ENCODE measurements around the gene HPGDS.
A peak's percentile ranks its signal among the peaks of the same experiment; 100 is the strongest.
"Not testable (repeated sequence)": the region's sequence is repeated elsewhere in the genome, so short reads cannot be mapped to it uniquely, and the experiment has no call there.

HPGDS gene

GRCh38 chr4:94357624-94358023, 15.0 kb upstream of the HPGDS start:
- FAIRE-seq: no peak
- DNase-seq (ENCODE audit: low spot score): no peak

- no peak for DNase-seq (ENCODE audit: low spot score)
- no peak for FAIRE-seq
Observed at GRCh38 chr4:94356444-94356843, 13.8 kb upstream of the HPGDS start.

GRCh38 chr4:94354474-94354896, 11.8 kb upstream of the HPGDS start:
- FAIRE-seq: no peak
- DNase-seq (ENCODE audit: low spot score): no peak

GRCh38 chr4:94352996-94353395, 10.4 kb upstream of the HPGDS start:
- DNase-seq (ENCODE audit: low spot score) (no peak), FAIRE-seq (no peak)

GRCh38 chr4:94352163-94352562, 9.5 kb upstream of the HPGDS start:
- FAIRE-seq: no peak
- DNase-seq (ENCODE audit: low spot score): no peak

- DNase-seq (ENCODE audit: low spot score): no peak
- no peak for FAIRE-seq
Observed at GRCh38 chr4:94351319-94351718, 8.7 kb upstream of the HPGDS start.

- FAIRE-seq (no peak), DNase-seq (ENCODE audit: low spot score) (no peak)
Observed at GRCh38 chr4:94350095-94350494, 7.5 kb upstream of the HPGDS start.

- peak; percentile 9 for DNase-seq (ENCODE audit: low spot score)
- no peak for FAIRE-seq
Observed at GRCh38 chr4:94349193-94349592, 6.6 kb upstream of the HPGDS start.

- FAIRE-seq (no peak), DNase-seq (ENCODE audit: low spot score) (no peak)
Observed at GRCh38 chr4:94348666-94349065, 6.0 kb upstream of the HPGDS start.

GRCh38 chr4:94346541-94346940, 3.9 kb upstream of the HPGDS start:
- no peak for DNase-seq (ENCODE audit: low spot score)
- no peak for FAIRE-seq

GRCh38 chr4:94345969-94346368, 3.3 kb upstream of the HPGDS start:
- FAIRE-seq (no peak), DNase-seq (ENCODE audit: low spot score) (no peak)

- DNase-seq (ENCODE audit: low spot score) (no peak), FAIRE-seq (no peak)
Observed at GRCh38 chr4:94345266-94345665, 2.6 kb upstream of the HPGDS start.

GRCh38 chr4:94344457-94344856, 1.8 kb upstream of the HPGDS start:
- DNase-seq (ENCODE audit: low spot score): no peak
- FAIRE-seq: no peak

GRCh38 chr4:94341481-94342370, 910 bp downstream of the HPGDS start:
- DNase-seq (ENCODE audit: low spot score) (no peak), FAIRE-seq (no peak)

GRCh38 chr4:94339779-94340178, 2.9 kb downstream of the HPGDS start:
- DNase-seq (ENCODE audit: low spot score): no peak
- FAIRE-seq: no peak

GRCh38 chr4:94338681-94339351, 3.8 kb downstream of the HPGDS start:
- no peak for FAIRE-seq

GRCh38 chr4:94336791-94337190, 5.8 kb downstream of the HPGDS start:
- not testable (repeated sequence) for DNase-seq (ENCODE audit: low spot score); FAIRE-seq

More at GRCh38 chr4:94338681-94339351, 3.8 kb downstream of the HPGDS start:
- DNase-seq (ENCODE audit: low spot score): no peak

- DNase-seq (ENCODE audit: low spot score) (no peak), FAIRE-seq (no peak)
Observed at GRCh38 chr4:94336303-94336702, 6.3 kb downstream of the HPGDS start.

GRCh38 chr4:94334962-94335361, 7.7 kb downstream of the HPGDS start:
- FAIRE-seq: no peak
- no peak for DNase-seq (ENCODE audit: low spot score)

- no peak for FAIRE-seq
- no peak for DNase-seq (ENCODE audit: low spot score)
Observed at GRCh38 chr4:94334476-94334875, 8.2 kb downstream of the HPGDS start.

GRCh38 chr4:94333866-94334265, 8.8 kb downstream of the HPGDS start:
- DNase-seq (ENCODE audit: low spot score) (no peak), FAIRE-seq (no peak)

- FAIRE-seq: no peak
- DNase-seq (ENCODE audit: low spot score): no peak
Observed at GRCh38 chr4:94332983-94333590, 9.5 kb downstream of the HPGDS start.

Measured in urothelium cell line (cell line).